Mesendoderm (in vitro differentiated cells): ENCODE data around the gene ZBED1.
A peak's percentile ranks its signal among the peaks of the same experiment; 100 is the strongest.
"Not testable (repeated sequence)": the region's sequence is repeated elsewhere in the genome, so short reads cannot be mapped to it uniquely, and the experiment has no call there.

ENCODE experiments used
- DNase-seq: peaks from one replicate; pipeline ENCODE4 v3.0.0; 2013
- H2AK5ac ChIP-seq: 2 replicates; pipeline ENCODE4 v1.6.1; 2013; ENCODE audit warnings: low read length, inconsistent platforms
- H2BK120ac ChIP-seq: 2 replicates; pipeline ENCODE4 v1.6.1; 2013; ENCODE audit warnings: low read depth, mild to moderate bottlenecking, low read length, moderate library complexity, mixed read lengths
- H2BK15ac ChIP-seq: replicated peaks from 2 replicates; pipeline ENCODE4 v1.6.1; 2013; ENCODE audit warnings: low read depth, mild to moderate bottlenecking, moderate library complexity
- H2BK5ac ChIP-seq: 2 replicates; pipeline ENCODE4 v1.6.1; 2013; ENCODE audit warnings: low read length, inconsistent platforms
- H3K18ac ChIP-seq: 2 replicates; pipeline ENCODE4 v1.6.1; 2013; ENCODE audit warnings: mild to moderate bottlenecking, low read length, mixed read lengths
- H3K23ac ChIP-seq: one replicate; pipeline ENCODE4 v1.6.1; 2013; ENCODE audit warnings: low read length
- H3K27ac ChIP-seq: 2 replicates; pipeline ENCODE4 v1.5.1; 2013; ENCODE audit warnings: low read depth, mild to moderate bottlenecking, inconsistent platforms, low read length, moderate library complexity
- H3K27me3 ChIP-seq: 2 replicates; pipeline ENCODE4 v1.6.1; 2013; ENCODE audit warnings: low read length, control low read depth, mild to moderate bottlenecking, inconsistent platforms; ENCODE audit not compliant: insufficient read depth, poor library complexity
- H3K36me3 ChIP-seq: 2 replicates; pipeline ENCODE4 v1.6.1; 2013; ENCODE audit warnings: low read length, inconsistent platforms; ENCODE audit not compliant: control insufficient read depth, insufficient read depth
- H3K4ac ChIP-seq: one replicate; pipeline ENCODE4 v1.6.1; 2013; ENCODE audit warnings: low read depth, mild to moderate bottlenecking, low read length, moderate library complexity
- H3K4me1 ChIP-seq: 2 replicates; pipeline ENCODE4 v1.6.1; 2013; ENCODE audit warnings: low read depth, low read length, inconsistent platforms; ENCODE audit not compliant: control insufficient read depth
- H3K4me2 ChIP-seq: 2 replicates; pipeline ENCODE4 v1.6.1; 2013; ENCODE audit warnings: low read length
- H3K4me3 ChIP-seq: 2 replicates; pipeline ENCODE4 v1.5.1; 2013; ENCODE audit warnings: mild to moderate bottlenecking, low read length
- H3K56ac ChIP-seq: one replicate; pipeline ENCODE4 v1.6.1; 2013; ENCODE audit warnings: low read length
- H3K79me1 ChIP-seq: 2 replicates; pipeline ENCODE4 v1.6.1; 2013; ENCODE audit warnings: low read length, inconsistent platforms
- H3K79me2 ChIP-seq: 2 replicates; pipeline ENCODE4 v1.6.1; 2013; ENCODE audit warnings: mild to moderate bottlenecking, low read length; ENCODE audit not compliant: control insufficient read depth, insufficient read depth
- H3K9ac ChIP-seq: 2 replicates; pipeline ENCODE4 v1.6.1; 2013; ENCODE audit warnings: low read length, inconsistent platforms
- H4K5ac ChIP-seq: one replicate; pipeline ENCODE4 v1.6.1; 2013; ENCODE audit warnings: low read length
- H4K8ac ChIP-seq: one replicate; pipeline ENCODE4 v1.6.1; 2013; ENCODE audit warnings: low read depth, mild to moderate bottlenecking, control low read depth, low read length, moderate library complexity
- WGBS: extraction: QIAGEN DNeasy Blood & Tissue Kit; methylation state at CpG from one replicate; pipeline ENCODE4 v1.1.7; 2013; ENCODE audit warnings: low lambda C conversion rate, missing lambda C conversion rate; ENCODE audit not compliant: insufficient coverage; ENCODE audit errors: extremely low coverage; 5-methylcytosine and 5-hydroxymethylcytosine counted together

Gene ZBED1

GRCh38 chrX:2474280-2474962 lies 26.4 kb downstream of the ZBED1 start:
- Histone ChIP-seq H3K9ac (no peak overlapping the region), H3K4me1 (no peaks in the 10 kb centered on the region), H3K27me3 (no peaks in the 10 kb centered on the region), H3K36me3 (no peaks in the 10 kb centered on the region), H3K4me3 (no peak overlapping the region), H4K5ac (no peak overlapping the region), H4K8ac (no peak overlapping the region), H2BK5ac (no peak overlapping the region), H3K27ac (no peak overlapping the region), H2AK5ac (no peak overlapping the region), H3K4me2 (no peak overlapping the region), H3K18ac (no peak overlapping the region), H3K56ac (no peak overlapping the region), H3K79me2 (peaks cover 23% of the 10 kb centered on the region), H2BK15ac (no peak overlapping the region), H3K4ac (no peak overlapping the region), H3K23ac (no peak overlapping the region), H2BK120ac (no peak overlapping the region), H3K79me1 (peaks cover 25% of the 10 kb centered on the region)
- WGBS: no CpG with 5 or more reads among the region's 20 CpGs
- peak; percentile 86 for DNase-seq

GRCh38 chrX:2473064-2473463 lies 27.7 kb downstream of the ZBED1 start:
- not testable (repeated sequence) for H3K4me3 ChIP-seq, H3K4ac ChIP-seq, H3K18ac ChIP-seq, H3K27ac ChIP-seq, H4K8ac ChIP-seq, H2BK15ac ChIP-seq, H3K4me2 ChIP-seq, H3K27me3 ChIP-seq, DNase-seq, H3K4me1 ChIP-seq, H2BK120ac ChIP-seq, H3K36me3 ChIP-seq, H4K5ac ChIP-seq, H2BK5ac ChIP-seq, H3K23ac ChIP-seq, H2AK5ac ChIP-seq, H3K9ac ChIP-seq, H3K56ac ChIP-seq
- WGBS: no CpG with 5 or more reads among the region's 15 CpGs
- Histone ChIP-seq H3K79me2 (peaks cover 11% of the 10 kb centered on the region), H3K79me1 (peaks cover 17% of the 10 kb centered on the region)

GRCh38 chrX:2471641-2472040 lies 29.1 kb downstream of the ZBED1 start:
- WGBS: no CpG with 5 or more reads among the region's 7 CpGs
- Histone ChIP-seq H3K27ac (no peak overlapping the region), H3K4me2 (no peak overlapping the region), H3K56ac (no peak overlapping the region), H3K4me1 (no peaks in the 10 kb centered on the region), H4K5ac (no peak overlapping the region), H3K18ac (no peak overlapping the region), H3K79me2 (peaks cover 11% of the 10 kb centered on the region), H2BK15ac (no peak overlapping the region), H3K23ac (no peak overlapping the region), H3K36me3 (no peaks in the 10 kb centered on the region), H2AK5ac (no peak overlapping the region), H2BK120ac (no peak overlapping the region), H3K4me3 (no peak overlapping the region), H4K8ac (no peak overlapping the region), H3K27me3 (no peaks in the 10 kb centered on the region), H3K79me1 (peaks cover 17% of the 10 kb centered on the region), H3K4ac (no peak overlapping the region), H3K9ac (no peak overlapping the region), H2BK5ac (no peak overlapping the region)
- DNase-seq: no peak

- not testable (repeated sequence) for H3K4me1 ChIP-seq, DNase-seq, H3K23ac ChIP-seq
These were observed 29.6 kb downstream of the ZBED1 start for GRCh38 chrX:2471126-2471525.

GRCh38 chrX:2469852-2470251 lies 30.9 kb downstream of the ZBED1 start:
- not testable (repeated sequence) for H3K4me1 ChIP-seq, H3K27me3 ChIP-seq, H4K5ac ChIP-seq, H2BK5ac ChIP-seq, H3K56ac ChIP-seq, H3K9ac ChIP-seq, H3K18ac ChIP-seq, H2AK5ac ChIP-seq, H3K4ac ChIP-seq, DNase-seq, H4K8ac ChIP-seq, H3K23ac ChIP-seq, H2BK120ac ChIP-seq, H3K4me3 ChIP-seq, H2BK15ac ChIP-seq, H3K27ac ChIP-seq, H3K36me3 ChIP-seq, H3K4me2 ChIP-seq
- Histone ChIP-seq H3K79me1 (peaks cover 19% of the 10 kb centered on the region), H3K79me2 (peaks cover 17% of the 10 kb centered on the region)
- WGBS: no CpG with 5 or more reads among the region's 4 CpGs

More at GRCh38 chrX:2471126-2471525, 29.6 kb downstream of the ZBED1 start:
- H2BK15ac ChIP-seq, H3K4ac ChIP-seq, H3K27me3 ChIP-seq, H3K56ac ChIP-seq, H4K5ac ChIP-seq, H3K27ac ChIP-seq, H3K4me3 ChIP-seq, H2AK5ac ChIP-seq, H4K8ac ChIP-seq, H2BK5ac ChIP-seq, H3K18ac ChIP-seq, H3K4me2 ChIP-seq, H3K9ac ChIP-seq, H2BK120ac ChIP-seq, H3K36me3 ChIP-seq: not testable (repeated sequence)
- WGBS: no CpG with 5 or more reads among the region's 10 CpGs
- H3K79me1 ChIP-seq: peaks cover 20% of the 10 kb centered on the region
- H3K79me2 ChIP-seq: peaks cover 14% of the 10 kb centered on the region

- H3K23ac ChIP-seq: no peak overlapping the region
- H2BK5ac ChIP-seq: no peak overlapping the region
- H3K79me1 ChIP-seq: peaks cover 23% of the 10 kb centered on the region
- H2BK15ac ChIP-seq: no peak overlapping the region
- no peaks in the 10 kb centered on the region for H3K27me3 ChIP-seq
- H2BK120ac ChIP-seq: no peak overlapping the region
- H3K56ac ChIP-seq: no peak overlapping the region
- H3K27ac ChIP-seq: no peak overlapping the region
- no peak overlapping the region for H4K5ac ChIP-seq
- peak; percentile 36 for DNase-seq
- no peak overlapping the region for H3K18ac ChIP-seq
- peaks cover 15% of the 10 kb centered on the region for H3K79me2 ChIP-seq
- H3K4me3 ChIP-seq: no peak overlapping the region
- H3K4me1 ChIP-seq: no peaks in the 10 kb centered on the region
- H3K4ac ChIP-seq: no peak overlapping the region
- no peaks in the 10 kb centered on the region for H3K36me3 ChIP-seq
- H2AK5ac ChIP-seq: no peak overlapping the region
- WGBS: no CpG with 5 or more reads among the region's 22 CpGs
- no peak overlapping the region for H3K9ac ChIP-seq
- H3K4me2 ChIP-seq: no peak overlapping the region
- H4K8ac ChIP-seq: no peak overlapping the region
These were observed 31.5 kb downstream of the ZBED1 start for GRCh38 chrX:2469196-2469685.
